Iris pigment epithelial cell (primary cell): Measurements from ENCODE around the gene TRPM8.

Experiments
- DNase-seq: peaks from one replicate; pipeline ENCODE4 v3.0.0-alpha.2; 2011; ENCODE audit warnings: low read depth

Gene TRPM8

GRCh38 chr2:233976087-233976486 lies 58.9 kb downstream of the TRPM8 start:
- no peak for DNase-seq

- DNase-seq = peak; percentile 69
These were observed 59.6 kb downstream of the TRPM8 start for GRCh38 chr2:233976690-233977294.

- DNase-seq = no peak
These were observed 60.2 kb downstream of the TRPM8 start for GRCh38 chr2:233977296-233977837.

GRCh38 chr2:233979748-233980147 lies 62.6 kb downstream of the TRPM8 start:
- DNase-seq = no peak

- DNase-seq = no peak
These were observed 63.9 kb downstream of the TRPM8 start for GRCh38 chr2:233980955-233981561.

GRCh38 chr2:233981574-233982420 lies 64.6 kb downstream of the TRPM8 start:
- DNase-seq = no peak

- DNase-seq = peak; percentile 89
These were observed 65.4 kb downstream of the TRPM8 start for GRCh38 chr2:233982421-233983121.

- no peak for DNase-seq
These were observed 66.3 kb downstream of the TRPM8 start for GRCh38 chr2:233983445-233983844.

GRCh38 chr2:233988581-233988980 lies 71.4 kb downstream of the TRPM8 start:
- DNase-seq = no peak

GRCh38 chr2:233989221-233989858 lies 72.2 kb downstream of the TRPM8 start:
- no peak for DNase-seq

GRCh38 chr2:233990261-233990798 lies 73.2 kb downstream of the TRPM8 start:
- no peak for DNase-seq

- no peak for DNase-seq
These were observed 74.0 kb downstream of the TRPM8 start for GRCh38 chr2:233991196-233991595.

- DNase-seq = no peak
These were observed 75.5 kb downstream of the TRPM8 start for GRCh38 chr2:233992513-233993217.

- no peak for DNase-seq
These were observed 76.3 kb downstream of the TRPM8 start for GRCh38 chr2:233993461-233993860.

- DNase-seq = no peak
These were observed 77.0 kb downstream of the TRPM8 start for GRCh38 chr2:233994151-233994550.

GRCh38 chr2:233996000-233996399 lies 78.8 kb downstream of the TRPM8 start:
- DNase-seq = peak; percentile 34

- DNase-seq = no peak
These were observed 79.3 kb downstream of the TRPM8 start for GRCh38 chr2:233996461-233996860.

GRCh38 chr2:233997707-233998106 lies 80.5 kb downstream of the TRPM8 start:
- no peak for DNase-seq

GRCh38 chr2:233999182-233999581 lies 82.0 kb downstream of the TRPM8 start:
- DNase-seq = no peak

GRCh38 chr2:234001380-234002160 lies 84.4 kb downstream of the TRPM8 start:
- DNase-seq = no peak
